ENCODE results near the gene CD74.
A peak's percentile ranks its signal among the peaks of the same experiment; 100 is the strongest.

Gene CD74

DNA sequence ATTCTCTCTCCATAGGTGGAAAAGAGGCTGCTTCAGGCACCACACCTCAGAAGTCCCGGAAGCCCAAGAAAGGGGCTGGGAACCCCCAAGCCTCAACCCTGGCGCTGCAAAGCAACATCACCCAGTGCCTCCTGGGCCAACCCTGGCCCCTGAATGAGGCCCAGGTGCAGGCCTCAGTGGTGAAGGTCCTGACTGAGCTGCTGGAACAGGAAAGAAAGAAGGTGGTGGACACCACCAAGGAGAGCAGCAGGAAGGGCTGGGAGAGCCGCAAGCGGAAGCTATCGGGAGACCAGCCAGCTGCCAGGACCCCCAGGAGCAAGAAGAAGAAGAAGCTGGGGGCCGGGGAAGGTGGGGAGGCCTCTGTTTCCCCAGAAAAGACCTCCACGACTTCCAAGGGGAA is 16.4 kb downstream of the CD74 start:
- no peak for DNase-seq

GRCh38 chr5:150395688-150395975 is 17.1 kb downstream of the CD74 start:
- no peak for DNase-seq

DNA sequence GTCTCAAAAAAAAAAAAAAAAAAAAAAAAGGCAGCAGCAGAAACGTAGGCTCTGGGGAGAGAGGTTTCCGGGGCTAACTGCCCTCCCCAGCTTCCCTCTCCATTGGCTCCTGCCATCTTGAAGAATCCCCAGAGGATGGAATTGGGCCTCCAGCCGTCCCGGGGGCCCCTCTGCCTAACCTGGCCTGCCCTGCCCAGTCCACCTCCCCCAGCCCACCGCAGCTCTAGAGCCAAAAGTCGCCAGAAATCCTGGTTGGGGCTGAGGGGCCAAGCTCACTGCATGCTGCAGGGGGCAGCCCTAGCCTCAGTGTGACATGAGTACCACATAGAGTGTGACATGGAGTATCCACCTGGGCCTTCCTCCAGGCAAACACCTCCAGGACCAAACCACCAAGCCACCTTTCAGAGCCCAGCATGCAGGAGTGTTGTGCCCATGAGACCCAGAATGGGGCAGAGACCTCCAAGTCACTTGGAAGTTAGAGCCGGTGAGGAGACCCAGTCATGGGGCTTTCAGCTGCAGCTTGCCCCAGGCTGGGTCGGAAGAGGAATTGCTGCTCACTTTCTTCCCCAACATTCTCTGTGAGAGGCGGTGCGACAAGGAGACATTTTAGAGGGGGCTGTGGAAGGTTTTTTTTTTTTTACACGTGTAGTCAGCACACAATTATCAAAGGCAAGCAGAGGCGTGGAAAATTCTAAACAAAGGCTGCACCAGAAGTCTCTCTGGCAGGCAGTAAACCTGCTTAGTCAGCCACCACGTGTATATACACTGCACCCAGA is 17.6 kb downstream of the CD74 start:
- no peak for DNase-seq

GRCh38 chr5:150394131-150394530 is 18.6 kb downstream of the CD74 start:
- DNase-seq, result no peak

- DNase-seq, result no peak
Measured at GRCh38 chr5:150393096-150393645, 19.5 kb downstream of the CD74 start.

DNA sequence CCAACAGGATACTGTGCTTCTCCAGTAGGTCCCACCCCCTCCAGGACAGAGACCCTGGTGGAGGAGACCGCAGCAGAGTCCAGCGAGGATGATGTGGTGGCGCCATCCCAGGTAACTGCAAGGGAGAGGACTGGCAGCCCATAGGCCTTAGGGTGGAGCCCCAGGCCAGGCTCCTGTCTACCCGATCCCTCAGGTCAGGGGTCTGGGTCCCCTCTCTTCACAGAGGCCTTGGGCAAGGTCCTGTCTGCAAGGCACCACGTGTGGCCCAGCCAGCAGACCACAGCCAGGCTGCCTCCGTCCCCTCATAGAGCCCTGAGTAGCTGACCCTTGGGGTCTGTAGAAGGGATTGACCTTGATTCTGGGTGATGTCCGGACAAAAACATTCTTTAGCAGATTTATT is 20.0 kb downstream of the CD74 start:
- no peak for DNase-seq

DNA sequence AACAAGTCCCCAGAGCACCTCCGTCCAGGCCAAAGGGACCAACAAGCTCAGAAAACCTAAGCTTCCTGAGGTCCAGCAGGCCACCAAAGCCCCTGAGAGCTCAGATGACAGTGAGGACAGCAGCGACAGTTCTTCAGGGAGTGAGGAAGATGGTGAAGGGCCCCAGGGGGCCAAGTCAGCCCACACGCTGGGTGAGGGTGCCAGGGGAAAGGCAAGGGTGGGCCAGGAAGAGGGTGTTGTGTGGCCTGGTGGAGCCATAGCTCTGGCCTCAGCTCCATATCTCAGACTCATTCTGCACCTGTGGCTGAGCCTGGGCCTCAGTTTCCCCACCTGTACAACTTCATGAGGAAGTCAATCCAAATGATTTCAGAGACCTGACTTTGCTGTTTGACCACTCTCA is 20.7 kb downstream of the CD74 start:
- DNase-seq, result no peak

- DNase-seq, result no peak
Measured at GRCh38 chr5:150391064-150391834, 21.5 kb downstream of the CD74 start.

DNA sequence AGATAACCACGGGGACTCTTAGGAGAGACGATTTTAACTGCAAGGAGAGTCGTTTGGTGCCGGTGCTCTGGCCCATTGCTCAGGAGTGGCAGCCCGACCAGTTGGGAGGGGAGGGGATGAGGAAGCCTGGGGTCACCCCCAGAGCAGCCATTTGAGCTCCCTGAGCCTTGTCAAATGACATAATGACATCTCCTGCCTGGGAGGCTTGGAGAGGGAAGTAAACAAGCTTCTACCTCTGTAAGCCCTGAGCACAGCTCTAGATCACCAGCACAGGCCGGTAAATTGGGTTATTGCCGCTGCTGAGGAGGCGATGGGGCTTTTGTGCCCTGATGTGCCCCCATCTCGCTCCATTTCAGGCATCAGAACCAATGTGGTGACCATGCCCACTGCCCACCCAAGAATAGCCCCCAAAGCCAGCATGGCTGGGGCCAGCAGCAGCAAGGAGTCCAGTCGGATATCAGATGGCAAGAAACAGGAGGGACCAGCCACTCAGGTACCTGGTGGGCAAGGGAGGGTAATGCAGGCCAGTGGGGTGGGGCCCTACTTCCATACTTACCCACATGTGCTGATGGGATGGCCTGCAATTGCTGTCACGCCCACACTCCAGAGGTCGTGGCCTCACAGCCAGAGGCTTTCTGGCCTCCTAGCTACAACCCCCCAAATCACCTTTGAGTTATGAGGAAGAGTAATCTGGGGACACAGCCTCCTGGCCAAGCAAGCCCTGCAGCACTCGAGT is 23.0 kb downstream of the CD74 start:
- DNase-seq, result no peak

GRCh38 chr5:150386024-150386855 is 26.5 kb downstream of the CD74 start:
- no peak for DNase-seq

DNA sequence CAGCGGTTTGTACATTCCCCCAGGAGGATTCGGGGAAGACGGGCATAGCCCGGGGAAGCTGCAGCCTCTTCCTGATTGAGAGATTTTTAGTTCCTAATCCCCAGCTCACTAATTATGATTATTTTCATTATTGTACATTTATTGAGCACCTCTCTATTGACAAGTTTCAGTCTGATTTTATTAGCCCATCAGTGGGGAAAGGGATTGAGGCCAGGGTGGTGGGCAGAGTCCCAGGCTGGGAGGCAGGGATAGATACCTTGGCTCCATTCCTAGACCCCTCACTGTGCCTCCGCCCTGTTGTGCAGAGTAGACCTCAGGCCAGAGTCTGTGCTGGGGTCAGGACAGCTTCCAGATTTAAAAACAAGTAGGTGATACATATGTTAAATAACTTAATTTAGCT is 28.0 kb downstream of the CD74 start:
- DNase-seq, result no peak

DNA sequence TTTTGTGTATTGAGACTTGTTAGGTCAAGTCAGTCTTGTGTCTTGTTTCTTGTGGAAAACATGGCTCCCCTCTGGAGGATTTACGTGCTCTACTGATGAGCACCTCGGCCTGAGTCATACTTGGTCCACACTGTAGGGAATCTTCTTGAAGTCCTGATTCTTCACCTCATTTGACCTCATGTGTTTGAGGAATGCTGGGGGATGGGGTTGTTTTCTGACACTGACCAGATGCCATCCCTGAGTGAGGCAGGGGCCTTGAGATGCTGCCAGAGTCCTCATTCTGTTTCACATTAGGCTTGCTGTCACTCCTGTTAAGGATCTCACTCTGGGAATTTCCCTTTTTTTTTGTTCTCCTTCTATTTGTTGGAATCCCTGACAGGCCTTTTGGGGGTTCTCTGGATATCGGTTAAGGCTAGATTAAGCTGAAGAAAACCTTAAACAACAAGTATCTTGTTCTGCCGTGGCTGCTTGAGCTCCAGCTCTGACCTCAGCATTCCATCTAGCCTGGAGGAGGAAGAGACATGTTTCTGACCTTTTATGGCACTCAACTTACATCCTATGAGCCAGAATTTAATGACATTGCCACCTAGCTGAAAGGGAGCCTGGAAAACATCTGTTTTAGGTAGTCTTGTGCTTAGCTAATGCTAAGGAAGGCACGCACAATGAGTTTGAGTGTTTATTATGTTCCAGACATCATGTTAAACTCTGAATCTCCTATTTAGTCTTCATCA is 34.6 kb downstream of the CD74 start:
- DNase-seq, result no peak

DNA sequence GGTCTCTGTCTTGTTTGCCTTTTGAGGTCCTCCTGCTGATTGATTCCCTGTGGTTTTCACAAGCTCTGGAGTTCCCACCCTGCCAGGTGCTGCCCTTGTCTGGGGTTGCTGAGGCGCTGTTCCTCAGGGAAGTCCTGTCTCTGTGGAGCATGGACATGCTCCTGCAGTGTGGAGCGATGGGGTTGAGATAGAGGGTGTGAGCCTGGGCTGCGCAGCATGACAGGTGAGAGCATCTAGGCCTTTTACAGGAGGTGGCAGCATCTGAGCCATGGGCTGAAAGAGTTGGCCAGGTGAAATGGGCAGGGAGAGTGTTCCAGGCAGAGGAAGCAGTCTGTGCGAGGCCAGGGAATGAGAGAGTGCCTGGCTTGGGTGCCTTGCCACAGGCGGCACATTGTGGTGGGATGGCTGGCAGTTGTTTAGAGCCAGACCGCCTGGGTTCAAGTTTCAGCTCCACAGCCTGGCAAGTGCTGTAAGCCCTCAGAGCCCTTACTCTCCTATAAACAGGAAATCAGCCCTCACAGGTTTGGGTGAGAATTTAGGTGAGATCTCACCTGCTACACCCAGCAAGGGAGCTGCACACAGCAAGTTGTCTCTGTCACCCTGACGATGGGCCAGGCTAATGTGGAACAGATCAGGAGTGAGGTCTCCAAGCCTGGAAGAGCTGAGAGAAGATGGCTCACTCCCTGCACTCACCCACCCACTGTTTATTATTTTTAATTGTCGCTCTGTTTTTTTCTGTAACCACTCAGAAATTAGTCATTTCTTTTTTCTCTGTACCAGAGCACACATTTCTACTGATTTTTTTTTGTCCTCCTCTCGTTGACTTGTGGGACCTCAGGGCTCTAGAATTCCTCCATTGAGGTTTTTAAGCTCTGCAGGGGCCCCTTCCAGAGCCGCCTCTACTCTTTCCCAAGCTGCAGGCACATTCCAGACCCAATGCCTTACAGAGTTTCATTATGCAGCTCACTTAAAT is 35.6 kb downstream of the CD74 start:
- DNase-seq, result peak in 1 of 2 donors; percentile 33

GRCh38 chr5:150374651-150375050 is 38.1 kb downstream of the CD74 start:
- no peak for DNase-seq

GRCh38 chr5:150372639-150373038 is 40.1 kb downstream of the CD74 start:
- no peak for DNase-seq

- no peak for DNase-seq
Measured at GRCh38 chr5:150368526-150368925, 44.2 kb downstream of the CD74 start.

DNA sequence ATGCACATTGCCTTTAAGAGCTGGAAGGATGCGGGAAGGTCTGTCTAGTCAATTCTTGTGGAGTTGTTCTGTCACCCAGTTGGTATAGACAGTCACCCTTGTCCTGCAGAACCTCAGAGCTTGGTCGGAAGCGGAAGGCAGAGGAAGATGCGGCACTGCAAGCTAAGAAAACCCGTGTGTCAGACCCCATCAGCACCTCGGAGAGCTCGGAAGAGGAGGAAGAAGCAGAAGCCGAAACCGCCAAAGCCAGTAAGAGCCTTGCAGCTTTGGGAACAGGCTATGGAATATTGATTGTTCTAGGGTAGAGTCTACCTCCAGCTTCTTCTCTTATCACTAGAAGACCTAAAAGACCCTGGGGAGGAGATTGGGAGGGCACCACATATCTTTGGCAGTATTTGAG is 48.7 kb downstream of the CD74 start:
- DNase-seq, result no peak

GRCh38 chr5:150363185-150363584 is 49.5 kb downstream of the CD74 start:
- no peak for DNase-seq

- DNase-seq, result no peak
Measured at GRCh38 chr5:150361301-150361700, 51.4 kb downstream of the CD74 start.

- DNase-seq, result no peak
Measured at GRCh38 chr5:150358261-150359095, 54.2 kb downstream of the CD74 start.
